WERI-Rb-1 (cell line): ENCODE data around the gene SPPL2A.
"Not testable (repeated sequence)": the region's sequence is repeated elsewhere in the genome, so short reads cannot be mapped to it uniquely, and the experiment has no call there.

Source experiments
- DNase-seq: peaks from one replicate; pipeline ENCODE4 v3.0.0-alpha.2; 2020
- H3K27ac ChIP-seq: fragments of 250-450 bp; sonication (Bioruptor Pico); 2 replicates; pipeline ENCODE4 v1.5.1; 2020; ENCODE audit warnings: mild to moderate bottlenecking, moderate library complexity
- H3K27me3 ChIP-seq: fragments of 250-450 bp; sonication (Bioruptor Pico); 2 replicates; pipeline ENCODE4 v1.5.1; 2021; ENCODE audit warnings: mild to moderate bottlenecking, low read depth, moderate library complexity; ENCODE audit not compliant: insufficient read depth, severe bottlenecking
- H3K36me3 ChIP-seq: fragments of 250-450 bp; sonication (Bioruptor Pico); 2 replicates; pipeline ENCODE4 v1.5.1; 2020; ENCODE audit warnings: mild to moderate bottlenecking, moderate library complexity
- H3K4me3 ChIP-seq: 2 replicates; pipeline ENCODE4 v1.5.1; 2011; ENCODE audit warnings: low read depth, mild to moderate bottlenecking, control low read depth, low read length
- H3K9me3 ChIP-seq: fragments of 250-450 bp; sonication (Bioruptor Pico); 2 replicates; pipeline ENCODE4 v1.5.1; 2021; ENCODE audit warnings: mild to moderate bottlenecking, moderate library complexity; ENCODE audit not compliant: severe bottlenecking
- CTCF ChIP-seq: IDR thresholded peaks from 2 replicates; pipeline ENCODE4 v1.5.1; 2011; ENCODE audit warnings: low read depth, mild to moderate bottlenecking, control low read depth, inconsistent platforms, low read length

Gene SPPL2A

GRCh38 chr15:50697109-50697797 lies 68.3 kb downstream of the SPPL2A start:
- H3K27me3 ChIP-seq: no peaks in the 10 kb centered on the region
- no peak overlapping the region for H3K4me3 ChIP-seq
- no peaks in the 10 kb centered on the region for H3K9me3 ChIP-seq
- DNase-seq: no peak
- H3K36me3 ChIP-seq: no peaks in the 10 kb centered on the region
- no peak for TF ChIP-seq CTCF
- H3K27ac ChIP-seq: no peak overlapping the region

- H3K27me3 ChIP-seq, DNase-seq, H3K4me3 ChIP-seq, H3K27ac ChIP-seq, H3K36me3 ChIP-seq, H3K9me3 ChIP-seq: not testable (repeated sequence)
Measured at GRCh38 chr15:50694634-50695165, 70.8 kb downstream of the SPPL2A start.

- Histone ChIP-seq H3K36me3 (peaks cover 12% of the 10 kb centered on the region), H3K27me3 (no peaks in the 10 kb centered on the region), H3K27ac (peak overlapping the region; percentile 95), H3K4me3 (peak overlapping the region; percentile 90), H3K9me3 (no peaks in the 10 kb centered on the region)
- no peak for TF ChIP-seq CTCF
- no peak for DNase-seq
Measured at GRCh38 chr15:50687302-50687902, 78.1 kb downstream of the SPPL2A start.

GRCh38 chr15:50686469-50687301 lies 78.8 kb downstream of the SPPL2A start, which contains the start of gene TRPM7:
TSS of gene TRPM7 (minus strand) at chr15:50686797. CDS start at chr15:50686533, 264 bp downstream.
- peak within 1 kb of the TSS; percentile 90 for H3K4me3 ChIP-seq
- peak within 1 kb of the TSS; percentile 95 for H3K27ac ChIP-seq
- DNase-seq: peak; percentile 85
- no peaks in the 10 kb centered on the region for H3K9me3 ChIP-seq
- no peaks in the 10 kb centered on the region for H3K27me3 ChIP-seq
- no peak for TF ChIP-seq CTCF
- H3K36me3 ChIP-seq: peaks cover 12% of the 10 kb centered on the region

GRCh38 chr15:50685976-50686468 lies 79.5 kb downstream of the SPPL2A start:
- Histone ChIP-seq H3K27me3 (no peaks in the 10 kb centered on the region), H3K27ac (peak overlapping the region; percentile 95), H3K4me3 (peak overlapping the region; percentile 90), H3K9me3 (no peaks in the 10 kb centered on the region), H3K36me3 (peaks cover 12% of the 10 kb centered on the region)
- no peak for TF ChIP-seq CTCF
- DNase-seq: peak; percentile 61
